Inflammatory macrophage (primary cell): Measurements from ENCODE around the gene GSG1L2.
A peak's percentile ranks its signal among the peaks of the same experiment; 100 is the strongest.
"Not testable (repeated sequence)": the region's sequence is repeated elsewhere in the genome, so short reads cannot be mapped to it uniquely, and the experiment has no call there.

Source experiments
- DNase-seq, 2 donors: peaks; one replicate each; pipeline ENCODE4 v3.0.0-alpha.2; 2020 to 2022

Gene GSG1L2

GRCh38 chr17:9788601-9789000 is 33.3 kb downstream of the GSG1L2 start:
- no peak for DNase-seq

GRCh38 chr17:9784544-9784943 is 37.3 kb downstream of the GSG1L2 start:
- DNase-seq, result no peak

GRCh38 chr17:9783465-9783864 is 38.4 kb downstream of the GSG1L2 start:
- DNase-seq, result not testable (repeated sequence)

- no peak for DNase-seq
Measured at GRCh38 chr17:9783050-9783449, 38.8 kb downstream of the GSG1L2 start.

- DNase-seq, result no peak
Measured at GRCh38 chr17:9780552-9780951, 41.3 kb downstream of the GSG1L2 start.

- DNase-seq, result no peak
Measured at GRCh38 chr17:9776911-9777310, 45.0 kb downstream of the GSG1L2 start.

- no peak for DNase-seq
Measured at GRCh38 chr17:9772658-9773057, 49.2 kb downstream of the GSG1L2 start.

GRCh38 chr17:9771465-9771864 is 50.4 kb downstream of the GSG1L2 start:
- DNase-seq, result no peak

- DNase-seq, result no peak
Measured at GRCh38 chr17:9769036-9769695, 52.7 kb downstream of the GSG1L2 start.

GRCh38 chr17:9768381-9768934 is 53.4 kb downstream of the GSG1L2 start:
- DNase-seq, result peak; percentile 12 to 17

GRCh38 chr17:9767432-9767991 is 54.4 kb downstream of the GSG1L2 start:
- DNase-seq, result no peak

GRCh38 chr17:9766970-9767369 is 54.9 kb downstream of the GSG1L2 start:
- no peak for DNase-seq

GRCh38 chr17:9765322-9765721 is 56.6 kb downstream of the GSG1L2 start:
- no peak for DNase-seq

- no peak for DNase-seq
Measured at GRCh38 chr17:9763643-9764042, 58.2 kb downstream of the GSG1L2 start.

GRCh38 chr17:9760266-9760665 is 61.6 kb downstream of the GSG1L2 start:
- DNase-seq, result no peak

GRCh38 chr17:9755083-9755482 is 66.8 kb downstream of the GSG1L2 start:
- no peak for DNase-seq
